Astrocyte (in vitro differentiated cells and primary cell): Measurements from ENCODE around the gene TPGS1. TPM values are rescaled to one million over a fixed set of nuclear protein-coding genes. Genes with fewer than 3 reads are reported as not detected.

Experiments
- DNase-seq: peaks from one replicate; pipeline ENCODE4 v3.0.0-alpha.2; 2010; ENCODE audit warnings: low read depth
- FAIRE-seq: peaks from 2 replicates; lab custom pipeline; 2011; peaks lifted over from hg19 to GRCh38; lab: Jason Lieb, UNC
- H2AFZ ChIP-seq: 2 replicates; pipeline ENCODE4 v1.6.0; 2012; ENCODE audit warnings: low read depth, low read length, inconsistent platforms
- H3K27ac ChIP-seq: 2 replicates; pipeline ENCODE4 v1.5.1; 2011; ENCODE audit warnings: low read depth, low read length, inconsistent platforms
- H3K27me3 ChIP-seq: 2 replicates; pipeline ENCODE4 v1.6.0; 2011; ENCODE audit warnings: low read length, inconsistent platforms; ENCODE audit not compliant: insufficient read depth
- H3K36me3 ChIP-seq: 2 replicates; pipeline ENCODE4 v1.5.1; 2011; ENCODE audit warnings: low read length, inconsistent platforms; ENCODE audit not compliant: insufficient read depth
- H3K4me1 ChIP-seq: 2 replicates; pipeline ENCODE4 v1.5.1; 2011; ENCODE audit warnings: low read length, inconsistent platforms; ENCODE audit not compliant: insufficient read depth
- H3K4me2 ChIP-seq: 2 replicates; pipeline ENCODE4 v1.6.0; 2012; ENCODE audit warnings: low read length, inconsistent platforms
- H3K4me3 ChIP-seq: 2 replicates; pipeline ENCODE4 v1.5.1; 2011; ENCODE audit warnings: low read depth, mild to moderate bottlenecking, low read length, inconsistent platforms; ENCODE audit not compliant: insufficient read depth
- H3K79me2 ChIP-seq: 2 replicates; pipeline ENCODE4 v1.6.0; 2012; ENCODE audit warnings: mild to moderate bottlenecking, low read length, inconsistent platforms; ENCODE audit not compliant: insufficient read depth
- H3K9ac ChIP-seq: 2 replicates; pipeline ENCODE4 v1.6.0; 2012; ENCODE audit warnings: mild to moderate bottlenecking, low read length, inconsistent platforms
- H3K9me3 ChIP-seq: 2 replicates; pipeline ENCODE4 v1.5.1; 2012; ENCODE audit warnings: low read depth, mild to moderate bottlenecking, low read length, inconsistent platforms; ENCODE audit not compliant: insufficient read depth
- H4K20me1 ChIP-seq: 2 replicates; pipeline ENCODE4 v1.6.0; 2012; ENCODE audit warnings: low read length, inconsistent platforms; ENCODE audit not compliant: insufficient read depth
- H3K27ac Mint-ChIP-seq: one replicate; pipeline ENCODE4 v1.8.0; 2021; ENCODE audit warnings: mild to moderate bottlenecking, mixed read lengths; ENCODE audit not compliant: unreplicated experiment
- H3K27me3 Mint-ChIP-seq: one replicate; pipeline ENCODE4 v1.8.0; 2021; ENCODE audit warnings: low read depth, mixed read lengths; ENCODE audit not compliant: unreplicated experiment
- H3K36me3 Mint-ChIP-seq: one replicate; pipeline ENCODE4 v1.8.0; 2021; ENCODE audit warnings: low read depth, mixed read lengths; ENCODE audit not compliant: unreplicated experiment
- H3K4me1 Mint-ChIP-seq: one replicate; pipeline ENCODE4 v1.8.0; 2021; ENCODE audit warnings: low read depth, mixed read lengths; ENCODE audit not compliant: unreplicated experiment
- H3K4me3 Mint-ChIP-seq: one replicate; pipeline ENCODE4 v1.8.0; 2021; ENCODE audit warnings: mild to moderate bottlenecking, moderate library complexity, mixed read lengths; ENCODE audit not compliant: unreplicated experiment
- H3K9me3 Mint-ChIP-seq: one replicate; pipeline ENCODE4 v1.8.0; 2021; ENCODE audit warnings: mild to moderate bottlenecking, mixed read lengths; ENCODE audit not compliant: unreplicated experiment
- CTCF ChIP-seq: IDR thresholded peaks from 2 replicates; pipeline ENCODE4 v1.5.1; 2011; ENCODE audit warnings: low read depth, mild to moderate bottlenecking, inconsistent platforms, low read length, moderate library complexity; ENCODE audit not compliant: insufficient read depth
- EZH2 ChIP-seq: IDR thresholded peaks from 2 replicates; pipeline ENCODE4 v1.6.1; 2012; ENCODE audit warnings: mild to moderate bottlenecking, low read length, inconsistent platforms; ENCODE audit not compliant: insufficient read depth
- total RNA-seq: library from RNA; stranded (reverse); gene quantifications from 2 replicates; pipeline ENCODE4 v1.2.1, GENCODE V29; 2021

Gene TPGS1
- total RNA-seq, 1 donor from 2014 or later, result 17.9 TPM

- H3K79me2 ChIP-seq, result peaks cover 15% of the 10 kb centered on the region
- H3K4me2 ChIP-seq, result no peak overlapping the region
- H3K36me3 Mint-ChIP-seq, result peaks cover 11% of the 10 kb centered on the region
- H3K4me3 Mint-ChIP-seq, result no peak overlapping the region
- TF ChIP-seq EZH2 (no peak), CTCF (no peak)
- H3K9ac ChIP-seq, result no peak overlapping the region
- no peak overlapping the region for H3K27ac Mint-ChIP-seq
- peaks cover 3% of the 10 kb centered on the region for H3K4me1 Mint-ChIP-seq
- H3K27me3 Mint-ChIP-seq, result peaks cover 7% of the 10 kb centered on the region
- no peaks in the 10 kb centered on the region for H3K9me3 ChIP-seq
- no peak overlapping the region for H3K4me3 ChIP-seq
- H2AFZ ChIP-seq, result no peak overlapping the region
- H3K27me3 ChIP-seq, result peaks cover under 1% of the 10 kb centered on the region
- peaks cover 11% of the 10 kb centered on the region for H3K4me1 ChIP-seq
- FAIRE-seq, result no peak
- H3K36me3 ChIP-seq, result no peaks in the 10 kb centered on the region
- H4K20me1 ChIP-seq, result no peaks in the 10 kb centered on the region
- H3K27ac ChIP-seq, result no peak overlapping the region
- DNase-seq, result no peak
- H3K9me3 Mint-ChIP-seq, result peaks cover 3% of the 10 kb centered on the region
Observed at GRCh38 chr19:504616-505015, 2.7 kb upstream of the TPGS1 start.

GRCh38 chr19:506404-507285, 652 bp upstream of the TPGS1 start:
- no peaks in the 10 kb centered on the region for H3K27me3 Mint-ChIP-seq
- H4K20me1 ChIP-seq, result no peaks in the 10 kb centered on the region
- FAIRE-seq, result peak; percentile 95

More at GRCh38 chr19:506404-507285, 652 bp upstream of the TPGS1 start:
- Histone ChIP-seq H3K4me1 (peaks cover 24% of the 10 kb centered on the region), H2AFZ (peak overlapping the region; percentile 89), H3K4me2 (peak overlapping the region; percentile 99), H3K4me3 (peak overlapping the region; percentile 72), H3K27me3 (no peaks in the 10 kb centered on the region), H3K27ac (peak overlapping the region; percentile 97), H3K36me3 (no peaks in the 10 kb centered on the region), H3K9me3 (no peaks in the 10 kb centered on the region), H3K9ac (peak overlapping the region; percentile 88), H3K79me2 (peaks cover 15% of the 10 kb centered on the region)
- DNase-seq, result peak; percentile 99
- TF ChIP-seq EZH2, result no peak
- peak; percentile 76 for TF ChIP-seq CTCF
- peak overlapping the region; percentile 99 for H3K27ac Mint-ChIP-seq
- peaks cover 18% of the 10 kb centered on the region for H3K36me3 Mint-ChIP-seq
- H3K9me3 Mint-ChIP-seq, result peaks cover 3% of the 10 kb centered on the region
- H3K4me3 Mint-ChIP-seq, result peak overlapping the region; percentile 92
- H3K4me1 Mint-ChIP-seq, result peaks cover 11% of the 10 kb centered on the region
